CD4-positive, alpha-beta T cell treated with Interleukin-21 for 1 hour (primary cell): Measurements from ENCODE around the gene EIF2AK2.
"Not testable (repeated sequence)": the region's sequence is repeated elsewhere in the genome, so short reads cannot be mapped to it uniquely, and the experiment has no call there.

Experiments
- DNase-seq: peaks from one replicate; pipeline ENCODE4 v3.0.0-alpha.2; 2020

Gene EIF2AK2

GRCh38 chr2:37156857-37157714 lies at the start of gene EIF2AK2:
Gene EIF2AK2 (minus strand): TSS chr2:37156980. CDS start chr2:37147806, 9,174 bp downstream.
- DNase-seq, result peak; percentile 87

GRCh38 chr2:37205689-37206341 lies 49.0 kb upstream of the EIF2AK2 start:
- DNase-seq, result no peak

- DNase-seq, result not testable (repeated sequence)
Measured at GRCh38 chr2:37205071-37205661, 48.4 kb upstream of the EIF2AK2 start.

GRCh38 chr2:37203708-37204107 lies 46.9 kb upstream of the EIF2AK2 start:
- no peak for DNase-seq

- DNase-seq, result peak; percentile 26
Measured at GRCh38 chr2:37201766-37202165, 45.0 kb upstream of the EIF2AK2 start.

- DNase-seq, result no peak
Measured at GRCh38 chr2:37201208-37201607, 44.4 kb upstream of the EIF2AK2 start.

- DNase-seq, result no peak
Measured at GRCh38 chr2:37198681-37199065, 41.9 kb upstream of the EIF2AK2 start.

GRCh38 chr2:37196320-37197195 lies 39.8 kb upstream of the EIF2AK2 start, which contains the start of gene CEBPZOS:
Gene CEBPZOS (plus strand): TSS chr2:37196496. CDS start chr2:37199705, 3,209 bp downstream.
- DNase-seq, result peak; percentile 93

GRCh38 chr2:37195862-37196319 lies 39.1 kb upstream of the EIF2AK2 start:
- DNase-seq, result not testable (repeated sequence)

GRCh38 chr2:37192551-37192950 lies 35.8 kb upstream of the EIF2AK2 start:
- DNase-seq, result no peak

- DNase-seq, result no peak
Measured at GRCh38 chr2:37191747-37192146, 35.0 kb upstream of the EIF2AK2 start.

GRCh38 chr2:37191253-37191652 lies 34.5 kb upstream of the EIF2AK2 start:
- DNase-seq, result no peak

GRCh38 chr2:37190290-37190689 lies 33.5 kb upstream of the EIF2AK2 start:
- DNase-seq, result no peak

GRCh38 chr2:37189452-37190153 lies 32.8 kb upstream of the EIF2AK2 start:
- DNase-seq, result no peak

- no peak for DNase-seq
Measured at GRCh38 chr2:37188570-37188969, 31.8 kb upstream of the EIF2AK2 start, which contains the start of gene SULT6B1. Gene SULT6B1 (minus strand): TSS chr2:37188670. CDS start chr2:37188640, 30 bp downstream.

GRCh38 chr2:37181726-37182684 lies 25.2 kb upstream of the EIF2AK2 start:
- no peak for DNase-seq

GRCh38 chr2:37180640-37181039 lies 23.9 kb upstream of the EIF2AK2 start:
- no peak for DNase-seq

- no peak for DNase-seq
Measured at GRCh38 chr2:37180006-37180639, 23.3 kb upstream of the EIF2AK2 start.

- no peak for DNase-seq
Measured at GRCh38 chr2:37173741-37174140, 17.0 kb upstream of the EIF2AK2 start.

GRCh38 chr2:37171624-37171950 lies 14.8 kb upstream of the EIF2AK2 start:
- DNase-seq, result no peak
